ENCODE results near the gene ORMDL2.

DNA sequence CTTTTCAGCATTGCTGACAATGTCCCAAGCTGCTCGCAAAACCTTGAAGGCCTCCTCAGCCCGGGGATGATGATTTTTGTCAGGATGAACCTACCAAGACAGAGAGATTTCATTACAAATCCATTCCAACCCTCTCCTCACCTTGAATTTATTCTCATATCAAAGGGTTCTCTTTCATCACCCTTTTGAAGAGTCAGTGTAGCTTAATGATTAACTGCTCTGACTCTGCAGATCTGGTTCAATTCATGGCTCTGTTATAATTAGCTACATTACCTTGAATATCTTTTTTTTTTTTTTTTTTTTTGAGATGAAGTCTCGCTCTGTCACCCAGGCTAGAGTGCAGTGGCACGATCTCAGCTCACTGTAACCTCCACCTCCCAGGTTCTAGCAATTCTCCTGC, 5.6 kb downstream of the ORMDL2 start:
- TF ChIP-seq, protein P1, sequence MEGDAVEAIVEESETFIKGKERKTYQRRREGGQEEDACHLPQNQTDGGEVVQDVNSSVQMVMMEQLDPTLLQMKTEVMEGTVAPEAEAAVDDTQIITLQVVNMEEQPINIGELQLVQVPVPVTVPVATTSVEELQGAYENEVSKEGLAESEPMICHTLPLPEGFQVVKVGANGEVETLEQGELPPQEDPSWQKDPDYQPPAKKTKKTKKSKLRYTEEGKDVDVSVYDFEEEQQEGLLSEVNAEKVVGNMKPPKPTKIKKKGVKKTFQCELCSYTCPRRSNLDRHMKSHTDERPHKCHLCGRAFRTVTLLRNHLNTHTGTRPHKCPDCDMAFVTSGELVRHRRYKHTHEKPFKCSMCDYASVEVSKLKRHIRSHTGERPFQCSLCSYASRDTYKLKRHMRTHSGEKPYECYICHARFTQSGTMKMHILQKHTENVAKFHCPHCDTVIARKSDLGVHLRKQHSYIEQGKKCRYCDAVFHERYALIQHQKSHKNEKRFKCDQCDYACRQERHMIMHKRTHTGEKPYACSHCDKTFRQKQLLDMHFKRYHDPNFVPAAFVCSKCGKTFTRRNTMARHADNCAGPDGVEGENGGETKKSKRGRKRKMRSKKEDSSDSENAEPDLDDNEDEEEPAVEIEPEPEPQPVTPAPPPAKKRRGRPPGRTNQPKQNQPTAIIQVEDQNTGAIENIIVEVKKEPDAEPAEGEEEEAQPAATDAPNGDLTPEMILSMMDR (conservative IDR thresholded peaks at IDR 0.05 in 1 of 2, IDR thresholded peaks at IDR 0.05 in 1 of 2; ENCODE audit: low read depth in 1 of 2, low read length in 2 of 2), result no peak
- no peak for TF ChIP-seq EZH2 (IDR thresholded peaks at IDR 0.05; ENCODE audit: low read length, missing control alignments)

Data from fibroblast of lung (primary cell).